B cell (primary cell): Measurements from ENCODE around the gene B3GLCT. TPM values are rescaled to one million over a fixed set of nuclear protein-coding genes. Genes with fewer than 3 reads are reported as not detected.

Experiments
- ATAC-seq: fragments of 200-7000 bp; cut with Tn5 transposase; one replicate; pipeline ENCODE4 v1.10.0; 2021; ENCODE audit warnings: low read depth, mild to moderate bottlenecking, moderate number of reproducible peaks, moderate library complexity
- CTCF ChIA-PET: fragments of 350-600 bp; sonication (Branson Sonifier 250); formaldehyde crosslinking; loops from one replicate; lab custom pipeline; 2021; ENCODE audit warnings: antibody characterized with exemption, inconsistent platforms; lab: Charles Lee
- POLR2A ChIA-PET: fragments of 350-600 bp; sonication (Branson Sonifier 250); formaldehyde crosslinking; loops from one replicate; lab custom pipeline; 2021; ENCODE audit warnings: antibody characterized with exemption; lab: Charles Lee
- DNase-seq: peaks from one replicate; pipeline ENCODE4 v3.0.0; 2013
- H2AFZ ChIP-seq: 2 replicates; pipeline ENCODE4 v1.6.1; 2012; ENCODE audit warnings: mild to moderate bottlenecking, low read depth, low read length; ENCODE audit not compliant: insufficient read depth, poor library complexity, severe bottlenecking
- H3K27ac ChIP-seq, 2 donors: 1 replicate in 1 of 2; 2 replicates in 1 of 2; pipeline ENCODE4 v1.5.1; 2012 to 2013; ENCODE audit warnings: low read length in 2 of 2, mild to moderate bottlenecking in 2 of 2, moderate library complexity in 1 of 2
- H3K27me3 ChIP-seq, 4 experiments: fragments of 200-600 bp in 1 of 4; sonication (generic) in 1 of 4; replicated peaks in 1 of 4; 1 replicate in 2 of 4; 2 replicates in 2 of 4; pipeline versions ENCODE4 v1.6.1 to v1.7.0; 2013 to 2016; ENCODE audit warnings: low read length in 3 of 4, mild to moderate bottlenecking in 2 of 4, mixed read lengths in 1 of 4, moderate library complexity in 1 of 4; ENCODE audit not compliant: insufficient read depth in 4 of 4, control insufficient read depth in 3 of 4; ENCODE audit errors: control extremely low read depth in 1 of 4
- H3K36me3 ChIP-seq, 2 experiments: replicated peaks in 1 of 2; 1 replicate in 1 of 2; 2 replicates in 1 of 2; pipeline versions ENCODE4 v1.6.1 to v1.7.1; 2013; ENCODE audit warnings: low read length in 1 of 2; ENCODE audit not compliant: insufficient read depth in 2 of 2, control insufficient read depth in 1 of 2; ENCODE audit errors: control extremely low read depth in 1 of 2, extremely low read depth in 1 of 2
- H3K4me1 ChIP-seq, 2 donors: fragments of 200-600 bp in 1 of 2; sonication (generic) in 1 of 2; 1 replicate in 1 of 2; 2 replicates in 1 of 2; pipeline versions ENCODE4 v1.5.1 to v1.6.1; 2013 to 2017; ENCODE audit warnings: low read length in 2 of 2; ENCODE audit not compliant: control insufficient read depth in 2 of 2, insufficient read depth in 2 of 2
- H3K4me2 ChIP-seq: replicated peaks from 2 replicates; pipeline ENCODE3; 2012; ENCODE audit warnings: mild to moderate bottlenecking, low read depth, low read length; ENCODE audit not compliant: poor library complexity, severe bottlenecking
- H3K4me3 ChIP-seq, 5 experiments: fragments of 200-600 bp in 1 of 5; sonication (generic) in 1 of 5; 1 replicate in 3 of 5; 2 replicates in 2 of 5; pipeline versions ENCODE4 v1.5.1 to v1.7.0; 2011 to 2016; ENCODE audit warnings: low read length in 4 of 5, mild to moderate bottlenecking in 4 of 5, low read depth in 2 of 5, control low read depth in 1 of 5, moderate library complexity in 1 of 5; ENCODE audit not compliant: insufficient read depth in 1 of 5; ENCODE audit errors: control extremely low read depth in 1 of 5, extremely low read depth in 1 of 5
- H3K79me2 ChIP-seq: fragments of 200-600 bp; sonication (generic); one replicate; pipeline ENCODE4 v1.6.0; 2016; ENCODE audit warnings: low read length; ENCODE audit not compliant: control insufficient read depth, insufficient read depth
- H3K9ac ChIP-seq: fragments of 200-600 bp; sonication (generic); 2 replicates; pipeline ENCODE4 v1.6.1; 2017; ENCODE audit warnings: mild to moderate bottlenecking, low read length, moderate library complexity
- H3K9me3 ChIP-seq, 3 donors: one replicate each; pipeline versions ENCODE4 v1.6.1 to v1.7.1; 2013; ENCODE audit warnings: low read length in 2 of 3; ENCODE audit not compliant: control insufficient read depth in 2 of 3, insufficient read depth in 1 of 3; ENCODE audit errors: control extremely low read depth in 1 of 3
- H4K20me1 ChIP-seq: 2 replicates; pipeline ENCODE4 v1.6.0; 2012; ENCODE audit warnings: mild to moderate bottlenecking, low read length; ENCODE audit not compliant: insufficient read depth, control insufficient read depth, poor library complexity, severe bottlenecking
- H3K27ac Mint-ChIP-seq: one replicate; pipeline ENCODE4 v1.8.0; 2021; ENCODE audit warnings: mixed read lengths
- H3K27me3 Mint-ChIP-seq: one replicate; pipeline ENCODE4 v1.8.0; 2021; ENCODE audit warnings: mixed read lengths
- H3K4me1 Mint-ChIP-seq: one replicate; pipeline ENCODE4 v1.8.0; 2021; ENCODE audit warnings: mixed read lengths
- H3K4me3 Mint-ChIP-seq: one replicate; pipeline ENCODE4 v1.8.0; 2021; ENCODE audit warnings: mixed read lengths
- H3K9me3 Mint-ChIP-seq: one replicate; pipeline ENCODE4 v1.8.0; 2022; ENCODE audit warnings: mixed read lengths; ENCODE audit not compliant: insufficient read depth
- CTCF ChIP-seq: fragments of 200-600 bp; IDR thresholded peaks from one replicate; pipeline ENCODE4 v1.8.0; 2022; ENCODE audit warnings: antibody characterized with exemption, mild to moderate bottlenecking
- EZH2 ChIP-seq: IDR thresholded peaks from 2 replicates; pipeline ENCODE4 v1.6.1; 2012; ENCODE audit warnings: borderline replicate concordance, low read depth, mild to moderate bottlenecking, moderate library complexity, low read length; ENCODE audit not compliant: insufficient read depth, poor library complexity, severe bottlenecking
- WGBS: methylation state at CpG from one replicate; pipeline ENCODE4 v1.1.5; 2013; ENCODE audit warnings: missing lambda C conversion rate; ENCODE audit not compliant: insufficient coverage; 5-methylcytosine and 5-hydroxymethylcytosine counted together
- intact Hi-C: fragments of 100-400 bp; cut with micrococcal nuclease; formaldehyde crosslinking; loops from one replicate; pipeline ENCODE4 v1.10.0; 2022
- polyA plus RNA-seq: library from polyadenylated mRNA; depleted of rRNA; stranded (reverse); fragments of >200 nt; gene quantifications from 2 replicates; pipeline ENCODE4 v1.2.3, GENCODE V29; 2012
- total RNA-seq, 2 donors: library from RNA; stranded (reverse); fragments of 120-200 nt in 1 of 2; gene quantifications; 1 replicate in 1 of 2; 2 replicates in 1 of 2; pipeline versions ENCODE4 v1.2.3 to v1.2.4, GENCODE V29; 2013 to 2022

Gene B3GLCT
- total and polyA plus RNA-seq, 2 donors (not counting 1 experiment from before 2014, with no cell fraction given): 1.4 to 6.2 TPM

- no peak overlapping the region for H3K27ac Mint-ChIP-seq
- H3K79me2 ChIP-seq: no peaks in the 10 kb centered on the region
- H3K9me3 Mint-ChIP-seq: no peaks in the 10 kb centered on the region
Observed at GRCh38 chr13:31168736-31169135, 31.0 kb upstream of the B3GLCT start.

GRCh38 chr13:31172001-31172400 is 27.8 kb upstream of the B3GLCT start:
- Mint-ChIP-seq H3K4me3 (no peak overlapping the region), H3K27ac (no peak overlapping the region), H3K27me3 (peaks cover 23% of the 10 kb centered on the region), H3K9me3 (no peaks in the 10 kb centered on the region), H3K4me1 (no peaks in the 10 kb centered on the region)
- H2AFZ ChIP-seq: no peak overlapping the region
- no peak overlapping the region for H3K9ac ChIP-seq
- WGBS: no CpG with 5 or more reads among the region's 3 CpGs
- H3K36me3 ChIP-seq: no peaks in the 10 kb centered on the region
- no peak overlapping the region for H3K27ac ChIP-seq
- peaks cover 0 to 4% (median 2%) of the 10 kb centered on the region in 4 experiments for H3K27me3 ChIP-seq
- POLR2A ChIA-PET: no interaction called here
- intact Hi-C loops: no loop called here
- ATAC-seq: no peak
- H3K4me1 ChIP-seq: no peaks in the 10 kb centered on the region
- H4K20me1 ChIP-seq: no peaks in the 10 kb centered on the region
- no peak overlapping the region for H3K4me3 ChIP-seq
- no peaks in the 10 kb centered on the region for H3K9me3 ChIP-seq
- no peak for DNase-seq
- TF ChIP-seq CTCF: no peak
- TF ChIP-seq EZH2: no peak
- CTCF ChIA-PET: no interaction called here
- no peaks in the 10 kb centered on the region for H3K79me2 ChIP-seq
- no peak overlapping the region for H3K4me2 ChIP-seq

More at GRCh38 chr13:31168736-31169135, 31.0 kb upstream of the B3GLCT start:
- WGBS: 95% methylated on average over 7 of the region's 11 CpGs
- intact Hi-C loops: loop anchor here (10.0 kb wide), 1 partner anchor 704 kb away; the partner anchor contains the start of gene HMGB1
- H3K4me3 ChIP-seq: no peak overlapping the region
- Mint-ChIP-seq H3K4me3 (no peak overlapping the region), H3K4me1 (no peaks in the 10 kb centered on the region), H3K27me3 (peaks cover 21% of the 10 kb centered on the region)
- no peak for ATAC-seq
- POLR2A ChIA-PET: interaction anchor here (0.6 kb wide), 1 partner anchor 361 kb away, joined by 6 read pairs; no protein-coding TSS in a partner anchor
- H3K4me2 ChIP-seq: no peak overlapping the region
- H3K4me1 ChIP-seq: no peaks in the 10 kb centered on the region
- H3K9me3 ChIP-seq: no peaks in the 10 kb centered on the region
- H3K36me3 ChIP-seq: no peaks in the 10 kb centered on the region
- H3K9ac ChIP-seq: no peak overlapping the region
- H4K20me1 ChIP-seq: no peaks in the 10 kb centered on the region
- no peak for DNase-seq
- H2AFZ ChIP-seq: no peak overlapping the region
- CTCF ChIA-PET: interaction anchor here (1.2 kb wide), 1 partner anchor 31 kb away, joined by 3 read pairs; the partner anchor contains the start of gene B3GLCT
- TF ChIP-seq EZH2 (no peak), CTCF (no peak)
- no peak overlapping the region for H3K27ac ChIP-seq
- peaks cover 0 to 4% (median 2%) of the 10 kb centered on the region in 4 experiments for H3K27me3 ChIP-seq
